Pancreas (tissue), 10 donors: Measurements from ENCODE around the gene PRMT3. TPM values are rescaled to one million over a fixed set of nuclear protein-coding genes. Genes with fewer than 3 reads are reported as not detected.

Source experiments
- ATAC-seq, 4 donors: fragments of 200-7000 bp; cut with Tn5 transposase; one replicate each; pipeline versions ENCODE4 v1.8.0 to v1.9.1; 2020; ENCODE audit warnings: mild to moderate bottlenecking in 4 of 4, moderate library complexity in 4 of 4
- DNase-seq, 6 donors: peaks; one replicate each; pipeline ENCODE4 v3.0.0-alpha.2; 2020
- FAIRE-seq: peaks from 2 replicates; lab custom pipeline; 2012; peaks lifted over from hg19 to GRCh38; lab: Jason Lieb, UNC
- H3K27ac ChIP-seq, 4 donors: fragments of 200-600 bp; sonication (generic); 1 replicate in 3 of 4; 2 replicates in 1 of 4; pipeline versions ENCODE4 v1.5.0 to v1.8.0; 2020
- H3K27me3 ChIP-seq, 4 donors: fragments of 200-600 bp; one replicate each; pipeline ENCODE4 v1.8.0; 2021
- H3K36me3 ChIP-seq, 3 donors: fragments of 200-600 bp; sonication (generic) in 1 of 3; one replicate each; pipeline versions ENCODE4 v1.5.0 to v1.8.0; 2020 to 2021
- H3K4me1 ChIP-seq, 3 donors: fragments of 200-600 bp; one replicate each; pipeline ENCODE4 v1.8.0; 2021
- H3K4me3 ChIP-seq, 4 donors: fragments of 200-600 bp; sonication (generic) in 2 of 4; one replicate each; pipeline versions ENCODE4 v1.5.0 to v1.8.0; 2020 to 2021
- H3K9me3 ChIP-seq, 4 donors: fragments of 200-600 bp; one replicate each; pipeline ENCODE4 v1.8.0; 2021
- CTCF ChIP-seq, 4 donors: fragments of 200-600 bp; sonication (generic) in 3 of 4; IDR thresholded peaks; one replicate each; pipeline versions ENCODE4 v1.5.0 to v1.8.0; 2021; ENCODE audit warnings: antibody characterized with exemption in 4 of 4
- WGBS, 2 donors: extraction: QIAGEN DNeasy Blood & Tissue Kit; methylation state at CpG; one replicate each; pipeline ENCODE4 v1.1.7; 2013; 5-methylcytosine and 5-hydroxymethylcytosine counted together
- intact Hi-C, 3 donors: fragments of 100-400 bp; cut with DNase I; formaldehyde crosslinking; loops; one replicate each; pipeline versions ENCODE4 v1.11.1 to v1.14.2; 2022
- polyA plus RNA-seq, 2 donors: library from polyadenylated mRNA; stranded (reverse); fragments of 200-250 nt; gene quantifications; one replicate each; pipeline ENCODE4 v1.2.3, GENCODE V29; 2013
- total RNA-seq, 6 donors: library from RNA; stranded (reverse); fragmentation: NEBNext Ultra II Directional in 4 of 6; extraction: Animal tissue kit (Norgen Biotek cat#: 25700) in 4 of 6; gene quantifications; one replicate each; pipeline versions ENCODE4 v1.2.1 to v1.2.4, GENCODE V29; 2021 to 2023
- donor health status: healthy with polysubstance abuse.
- donor health status: DM: no; HTN: no; CAD: no; lungs with moderate emphysema.
- donor health status: DM: no; HTN: no; CAD: no.
- donor health status: control.
- donor health status: control.
- donor health status: Bipolar disorder and iron deficiency.
- donor health status: DM: yes; HTN: yes; CAD: no.
- donor health status: DM: no; HTN: no; CAD: no.
- donor health status: DM: no; HTN: no; CAD: no.
- donor health status: DM: yes; HTN: yes; CAD: no.

PRMT3 gene
- total and polyA plus RNA-seq, 8 donors = 4.9 to 10.3 (median 5.9) TPM

- DNase-seq = no peak
- H3K36me3 ChIP-seq = no peaks in the 10 kb centered on the region
- intact Hi-C loops = no loop called here
- FAIRE-seq = no peak
- TF ChIP-seq CTCF (IDR thresholded peaks at IDR 0.05) = no peak
- 92 to 93% methylated on average over 7 of the region's 7 CpGs for WGBS, 2 donors
- no peak for ATAC-seq
- no peaks in the 10 kb centered on the region for H3K4me1 ChIP-seq
- no peak overlapping the region for H3K4me3 ChIP-seq
- H3K9me3 ChIP-seq = no peaks in the 10 kb centered on the region
- no peak overlapping the region for H3K27ac ChIP-seq
- H3K27me3 ChIP-seq = no peaks in the 10 kb centered on the region
Observed at GRCh38 chr11:20474176-20474881, 86.8 kb downstream of the PRMT3 start.

GRCh38 chr11:20474882-20475517 is 87.5 kb downstream of the PRMT3 start:
- Histone ChIP-seq H3K27ac (no peak overlapping the region), H3K36me3 (no peaks in the 10 kb centered on the region), H3K27me3 (no peaks in the 10 kb centered on the region), H3K4me1 (no peaks in the 10 kb centered on the region), H3K4me3 (no peak overlapping the region), H3K9me3 (no peaks in the 10 kb centered on the region)
- ATAC-seq (no peak), FAIRE-seq (no peak), DNase-seq (no peak)
- 93 to 96% methylated on average over 2 of the region's 2 CpGs for WGBS, 2 donors
- TF ChIP-seq CTCF (IDR thresholded peaks at IDR 0.05) = no peak
- intact Hi-C loops = no loop called here

- Histone ChIP-seq H3K4me3 (no peak overlapping the region), H3K4me1 (no peaks in the 10 kb centered on the region), H3K27me3 (no peaks in the 10 kb centered on the region), H3K36me3 (no peaks in the 10 kb centered on the region), H3K27ac (no peak overlapping the region), H3K9me3 (no peaks in the 10 kb centered on the region)
- DNase-seq (no peak), ATAC-seq (no peak), FAIRE-seq (no peak)
- WGBS, 2 donors = 72 to 78% methylated on average over 7 of the region's 7 CpGs
- no peak for TF ChIP-seq CTCF (IDR thresholded peaks at IDR 0.05)
- intact Hi-C loops = no loop called here
Observed at GRCh38 chr11:20477418-20478090, 90.0 kb downstream of the PRMT3 start.

GRCh38 chr11:20479513-20479912 is 92.0 kb downstream of the PRMT3 start:
- intact Hi-C loops = no loop called here
- ATAC-seq = no peak
- H3K27me3 ChIP-seq = no peaks in the 10 kb centered on the region

More at GRCh38 chr11:20479513-20479912, 92.0 kb downstream of the PRMT3 start:
- Histone ChIP-seq H3K4me1 (no peaks in the 10 kb centered on the region), H3K27ac (no peak overlapping the region), H3K9me3 (no peaks in the 10 kb centered on the region), H3K36me3 (no peaks in the 10 kb centered on the region), H3K4me3 (no peak overlapping the region)
- no peak for TF ChIP-seq CTCF (IDR thresholded peaks at IDR 0.05)
- 57 to 71% methylated on average over 6 of the region's 6 CpGs for WGBS, 2 donors
- DNase-seq = no peak
- FAIRE-seq = no peak
